ENCODE measurements around the gene MAML2.

Gene MAML2

GRCh38 chr11:96211436-96211835 lies 131.6 kb downstream of the MAML2 start:
- no peak for DNase-seq (ENCODE audit: low read depth)

- DNase-seq (ENCODE audit: low read depth), result no peak
Observed at GRCh38 chr11:96207459-96208449, 135.2 kb downstream of the MAML2 start.

GRCh38 chr11:96206955-96207354 lies 136.0 kb downstream of the MAML2 start:
- no peak for DNase-seq (ENCODE audit: low read depth)

GRCh38 chr11:96205460-96205809 lies 137.6 kb downstream of the MAML2 start:
- DNase-seq (ENCODE audit: low read depth), result no peak

GRCh38 chr11:96204721-96205459 lies 138.1 kb downstream of the MAML2 start:
- no peak for DNase-seq (ENCODE audit: low read depth)

GRCh38 chr11:96204366-96204659 lies 138.7 kb downstream of the MAML2 start:
- DNase-seq (ENCODE audit: low read depth), result no peak

- no peak for DNase-seq (ENCODE audit: low read depth)
Observed at GRCh38 chr11:96203567-96204365, 139.2 kb downstream of the MAML2 start.

GRCh38 chr11:96200243-96200642 lies 142.8 kb downstream of the MAML2 start:
- DNase-seq (ENCODE audit: low read depth), result no peak

- DNase-seq (ENCODE audit: low read depth), result no peak
Observed at GRCh38 chr11:96199563-96200025, 143.4 kb downstream of the MAML2 start.

GRCh38 chr11:96197801-96198701 lies 144.9 kb downstream of the MAML2 start:
- no peak for DNase-seq (ENCODE audit: low read depth)

- DNase-seq (ENCODE audit: low read depth), result no peak
Observed at GRCh38 chr11:96197103-96197502, 145.9 kb downstream of the MAML2 start.

- DNase-seq (ENCODE audit: low read depth), result no peak
Observed at GRCh38 chr11:96196181-96196662, 146.8 kb downstream of the MAML2 start.

- DNase-seq (ENCODE audit: low read depth), result no peak
Observed at GRCh38 chr11:96195671-96196070, 147.3 kb downstream of the MAML2 start.

- DNase-seq (ENCODE audit: low read depth), result no peak
Observed at GRCh38 chr11:96194581-96195374, 148.2 kb downstream of the MAML2 start.

- DNase-seq (ENCODE audit: low read depth), result no peak
Observed at GRCh38 chr11:96193745-96194443, 149.1 kb downstream of the MAML2 start.

GRCh38 chr11:96191752-96192151 lies 151.2 kb downstream of the MAML2 start:
- DNase-seq (ENCODE audit: low read depth), result no peak

- no peak for DNase-seq (ENCODE audit: low read depth)
Observed at GRCh38 chr11:96189351-96189750, 153.6 kb downstream of the MAML2 start.

GRCh38 chr11:96188243-96189006 lies 154.6 kb downstream of the MAML2 start:
- DNase-seq (ENCODE audit: low read depth), result peak; percentile 36

- peak; percentile 64 for DNase-seq (ENCODE audit: low read depth)
Observed at GRCh38 chr11:96187822-96188221, 155.2 kb downstream of the MAML2 start.

Data from HS-5 (cell line).